ENCODE data around the gene SFTPB. TPM values are rescaled to one million over a fixed set of nuclear protein-coding genes. Genes with fewer than 3 reads are reported as not detected.

Gene SFTPB
- total RNA-seq: not detected

GRCh38 chr2:85668009-85668856, at the start of gene SFTPB:
SFTPB (minus strand) TSS chr2:85668199; CDS start chr2:85668183, 16 bp downstream.

GRCh38 chr2:85694052-85695025, 26.3 kb upstream of the SFTPB start, which contains the start of gene GNLY:
GNLY (plus strand) TSS chr2:85694358; CDS start chr2:85694419, 61 bp downstream.

GRCh38 chr2:85611705-85612587, 56.1 kb downstream of the SFTPB start, which contains the start of gene C2orf68:
C2orf68 (minus strand) TSS chr2:85612066; CDS start chr2:85611984, 82 bp downstream.

Other genes starting within 250 kb of the SFTPB start
- under 1 TPM; 0.18 to 0.43 TPM for gene SH2D6, start 249.5 kb downstream of the SFTPB start, total RNA-seq
- 100 to 1,000 TPM; 221 to 243 TPM for gene MAT2A, start 129.0 kb downstream of the SFTPB start, total RNA-seq
- 10 to 100 TPM; 18.1 to 18.4 TPM for gene GGCX, start 106.7 kb downstream of the SFTPB start, total RNA-seq
- gene VAMP8, start 90.6 kb downstream of the SFTPB start, total RNA-seq: 100 to 1,000 TPM; 123 to 125 TPM
- gene VAMP5, start 83.8 kb downstream of the SFTPB start, total RNA-seq: 10 to 100 TPM; 85.3 to 93.9 TPM
- 10 to 100 TPM; 80.7 to 83.6 TPM for gene RNF181, start 72.5 kb downstream of the SFTPB start, total RNA-seq
- gene TMEM150A, start 65.5 kb downstream of the SFTPB start, total RNA-seq: 1 to 10 TPM; 4.0 to 6.3 TPM
- gene C2orf68, start 56.1 kb downstream of the SFTPB start, total RNA-seq: 10 to 100 TPM; 50.9 to 52.5 TPM
- gene USP39, start 52.0 kb downstream of the SFTPB start, total RNA-seq: 10 to 100 TPM; 63.9 to 65.3 TPM
- 10 to 100 TPM; 26.3 to 26.4 TPM for gene GNLY, start 26.2 kb upstream of the SFTPB start, total RNA-seq
- gene ATOH8, start 85.8 kb upstream of the SFTPB start, total RNA-seq: under 1 TPM in 1 of 2 experiments, not detected in 1; 0.10 TPM
- 10 to 100 TPM; 67.1 to 69.0 TPM for gene ST3GAL5, start 220.8 kb upstream of the SFTPB start, total RNA-seq

Data from activated naive CD4-positive, alpha-beta T cell treated with anti-CD3 and anti-CD28 coated beads, Interleukin-2, amount 10 ng/mL, durations not matched to agents 5 hours and 36 hours (primary cell).